Motor neuron (in vitro differentiated cells): ENCODE results near the gene DYNC2LI1. TPM values are rescaled to one million over a fixed set of nuclear protein-coding genes. Genes with fewer than 3 reads are reported as not detected.
"Not testable (repeated sequence)": the region's sequence is repeated elsewhere in the genome, so short reads cannot be mapped to it uniquely, and the experiment has no call there.

Experiments
- ATAC-seq, 8 experiments: fragments of 200-7000 bp; cut with Tn5 transposase; replicated peaks in 6 of 8; 2 replicates each; pipeline ENCODE4 v1.8.0; 2021; ENCODE audit warnings: mild to moderate bottlenecking in 8 of 8, moderate library complexity in 8 of 8
- H3K27ac ChIP-seq, 2 donors: fragments of 250-450 bp; sonication (Bioruptor Pico); 2 replicates each; pipeline ENCODE4 v1.9.0; 2021; ENCODE audit warnings: antibody characterized with exemption in 2 of 2, mild to moderate bottlenecking in 2 of 2, moderate library complexity in 1 of 2
- H3K4me1 ChIP-seq, 2 donors: fragments of 250-450 bp; sonication (Bioruptor Pico); replicated peaks in 1 of 2; 2 replicates each; pipeline ENCODE4 v1.6.1; 2021; ENCODE audit warnings: antibody characterized with exemption in 2 of 2, mild to moderate bottlenecking in 2 of 2, moderate library complexity in 1 of 2
- H3K4me3 ChIP-seq, 5 donors: fragments of 250-450 bp; sonication (Bioruptor Pico); 2 replicates each; pipeline ENCODE4 v1.9.0; 2021; ENCODE audit warnings: antibody characterized with exemption in 5 of 5, mild to moderate bottlenecking in 5 of 5, moderate library complexity in 4 of 5
- WGBS, 10 experiments: fragments of 450-650 bp; shearing (Covaris generic); methylation state at CpG; one replicate each; pipeline ENCODE4 v1.0.0; 2022; 5-methylcytosine and 5-hydroxymethylcytosine counted together
- in situ Hi-C, 9 experiments: fragments of 400-800 bp; cut with MboI; loops; one replicate each; pipeline ENCODE4 v1.15.0; 2021; ENCODE audit warnings: low sequenced_read_pairs in 9 of 9, low pct_unique_long_range_greater_than_20kb in 2 of 9; ENCODE audit not compliant: unreplicated experiment in 9 of 9
- total RNA-seq, 8 experiments: library from RNA; unstranded; fragments of 300-600 nt; gene quantifications; 2 replicates each; pipeline versions ENCODE4 v1.2.3 to v1.2.4, GENCODE V29; 2022

Gene DYNC2LI1
- 10 to 100 TPM; 20.3 to 56.0 (median 32.4) TPM for total RNA-seq

- in situ Hi-C loops, result loop anchor here in 1 of 9 experiments (25.0 kb wide), 1 partner anchor 137 kb away; the partner anchor contains the start of gene PLEKHH2
- peaks cover 0 to 3% of the 10 kb centered on the region in 2 donors for H3K4me1 ChIP-seq
- peak within 1 kb of the TSS; percentile 51 to 87 (median 57) for H3K4me3 ChIP-seq
- H3K27ac ChIP-seq, result peak within 1 kb of the TSS; percentile 43 to 72
- ATAC-seq, result peak; percentile 99 to 100 (median 100)
- 0 to 20% (median 1%) methylated on average over 1 to 23 of the region's 31 CpGs for WGBS, 10 experiments
These were observed at the start of gene DYNC2LI1 for GRCh38 chr2:43773876-43774613. Gene DYNC2LI1, plus strand, starts transcription at chr2:43774039. Its CDS starts 100 bp downstream, at chr2:43774139.

- Histone ChIP-seq H3K4me3 (no peak overlapping the region), H3K27ac (no peak overlapping the region), H3K4me1 (no peaks in the 10 kb centered on the region)
- 20 to 100% (median 60%) methylated on average over 1 to 3 of the region's 4 CpGs; no CpG with 5 or more reads in 1 of the 10 experiments for WGBS, 10 experiments
- ATAC-seq, result no peak
- in situ Hi-C loops, result no loop called here
These were observed 48.9 kb upstream of the DYNC2LI1 start for GRCh38 chr2:43724728-43725526.

GRCh38 chr2:43725711-43726246 lies 48.1 kb upstream of the DYNC2LI1 start:
- in situ Hi-C loops, result no loop called here
- WGBS, 10 experiments, result 90 to 100% (median 100%) methylated on average over 1 to 3 of the region's 3 CpGs
- Histone ChIP-seq H3K4me3 (no peak overlapping the region), H3K4me1 (no peaks in the 10 kb centered on the region), H3K27ac (no peak overlapping the region)
- ATAC-seq, result no peak

- ATAC-seq, H3K4me1 ChIP-seq, H3K27ac ChIP-seq, in situ Hi-C loops, H3K4me3 ChIP-seq: not testable (repeated sequence)
- WGBS, 10 experiments, result 59 to 100% (median 88%) methylated on average over 4 to 13 of the region's 14 CpGs; no CpG with 5 or more reads in 2 of the 10 experiments
These were observed 46.7 kb upstream of the DYNC2LI1 start for GRCh38 chr2:43726961-43727633.

GRCh38 chr2:43727634-43728014 lies 46.2 kb upstream of the DYNC2LI1 start:
- no peak for ATAC-seq
- 79 to 100% (median 100%) methylated on average over 1 to 2 of the region's 2 CpGs; no CpG with 5 or more reads in 1 of the 10 experiments for WGBS, 10 experiments
- no peak overlapping the region for H3K4me3 ChIP-seq
- H3K27ac ChIP-seq, result no peak overlapping the region
- in situ Hi-C loops, result no loop called here
- H3K4me1 ChIP-seq, result no peaks in the 10 kb centered on the region

- Histone ChIP-seq H3K27ac (no peak overlapping the region), H3K4me1 (no peaks in the 10 kb centered on the region), H3K4me3 (no peak overlapping the region)
- peak in 2 of 8 experiments; percentile 12 to 21 for ATAC-seq
- 7 to 67% (median 44%) methylated on average over 1 to 5 of the region's 5 CpGs for WGBS, 10 experiments
- in situ Hi-C loops, result no loop called here
These were observed 44.2 kb upstream of the DYNC2LI1 start for GRCh38 chr2:43729491-43730174.

GRCh38 chr2:43731211-43731610 lies 42.6 kb upstream of the DYNC2LI1 start:
- Histone ChIP-seq H3K27ac (no peak overlapping the region), H3K4me1 (no peaks in the 10 kb centered on the region), H3K4me3 (no peak overlapping the region)
- ATAC-seq, result no peak
- in situ Hi-C loops, result no loop called here
- 60 to 100% (median 100%) methylated on average over 1 of the region's 1 CpG; no CpG with 5 or more reads in 1 of the 10 experiments for WGBS, 10 experiments

- in situ Hi-C loops, result no loop called here
- no peak for ATAC-seq
- WGBS, 10 experiments, result 60 to 100% (median 84%) methylated on average over 1 to 6 of the region's 6 CpGs; no CpG with 5 or more reads in 3 of the 10 experiments
These were observed 37.2 kb upstream of the DYNC2LI1 start for GRCh38 chr2:43736637-43737036.

GRCh38 chr2:43737097-43737854 lies 36.6 kb upstream of the DYNC2LI1 start:
- peaks cover 0 to 4% of the 10 kb centered on the region in 2 donors for H3K4me1 ChIP-seq
- in situ Hi-C loops, result no loop called here
- H3K4me3 ChIP-seq, result no peak overlapping the region
- 34 to 100% (median 85%) methylated on average over 3 to 8 of the region's 8 CpGs for WGBS, 10 experiments
- no peak for ATAC-seq
- no peak overlapping the region for H3K27ac ChIP-seq

More at GRCh38 chr2:43736637-43737036, 37.2 kb upstream of the DYNC2LI1 start:
- Histone ChIP-seq H3K4me1 (peaks cover 0 to 4% of the 10 kb centered on the region in 2 donors), H3K4me3 (no peak overlapping the region), H3K27ac (no peak overlapping the region)

- in situ Hi-C loops, result no loop called here
- ATAC-seq, result no peak
- H3K27ac ChIP-seq, result no peak overlapping the region
- H3K4me1 ChIP-seq, result peaks cover 0 to 4% of the 10 kb centered on the region in 2 donors
- H3K4me3 ChIP-seq, result no peak overlapping the region
- WGBS, 10 experiments, result 88 to 100% (median 98%) methylated on average over 1 to 2 of the region's 2 CpGs
These were observed 36.0 kb upstream of the DYNC2LI1 start for GRCh38 chr2:43737855-43738254.

- WGBS, 10 experiments, result 75 to 100% (median 85%) methylated on average over 1 to 2 of the region's 2 CpGs; no CpG with 5 or more reads in 1 of the 10 experiments
- no peak overlapping the region for H3K4me3 ChIP-seq
- H3K27ac ChIP-seq, result no peak overlapping the region
- in situ Hi-C loops, result no loop called here
- no peak for ATAC-seq
- H3K4me1 ChIP-seq, result peaks cover 0 to 4% of the 10 kb centered on the region in 2 donors
These were observed 35.6 kb upstream of the DYNC2LI1 start for GRCh38 chr2:43738257-43738656.

GRCh38 chr2:43743706-43744105 lies 30.1 kb upstream of the DYNC2LI1 start:
- in situ Hi-C loops, result no loop called here
- WGBS, 10 experiments, result 66 to 96% (median 90%) methylated on average over 2 to 5 of the region's 5 CpGs; no CpG with 5 or more reads in 1 of the 10 experiments
- Histone ChIP-seq H3K27ac (no peak overlapping the region), H3K4me3 (no peak overlapping the region), H3K4me1 (no peaks in the 10 kb centered on the region)
- no peak for ATAC-seq
